PC-9 (cell line): ENCODE results near the gene PXT1. TPM values are rescaled to one million over a fixed set of nuclear protein-coding genes. Genes with fewer than 3 reads are reported as not detected.

Experiments
- BruUV-seq: library from RNA; stranded (reverse); fragments of 400-500 nt; replicated peaks from 2 replicates; lab custom pipeline; 2021; lab: Mats Ljungman, UMichigan
- CTCF ChIA-PET: fragments of 300-600 bp; sonication (Branson Sonifier 250); formaldehyde crosslinking; loops from one replicate; lab custom pipeline; 2022; ENCODE audit warnings: antibody characterized with exemption; lab: Charles Lee
- POLR2A ChIA-PET: fragments of 300-600 bp; sonication (Branson Sonifier 250); formaldehyde crosslinking; loops from one replicate; lab custom pipeline; 2022; ENCODE audit warnings: antibody characterized with exemption; ENCODE audit not compliant: unreplicated experiment; lab: Charles Lee
- DNase-seq, 2 experiments: peaks; one replicate each; pipeline versions ENCODE4 v3.0.0 to v3.0.0-alpha.2; 2015 to 2022; ENCODE audit warnings: mixed read lengths in 1 of 2
- H2AFZ ChIP-seq: fragments of 200-600 bp; sonication (generic); 2 replicates; pipeline ENCODE4 v1.8.1; 2017; ENCODE audit warnings: antibody characterized with exemption
- H3F3A ChIP-seq: fragments of 200-600 bp; sonication (generic); 2 replicates; pipeline ENCODE4 v1.8.1; 2017; ENCODE audit warnings: antibody characterized with exemption, mild to moderate bottlenecking, low read depth; ENCODE audit not compliant: insufficient read depth
- H3K27ac ChIP-seq: fragments of 200-600 bp; sonication (generic); 2 replicates; pipeline ENCODE4 v1.6.1; 2016; ENCODE audit warnings: mixed run types
- H3K27me3 ChIP-seq: fragments of 200-600 bp; sonication (generic); 2 replicates; pipeline ENCODE4 v1.6.1; 2016; ENCODE audit warnings: low read depth, mixed run types; ENCODE audit not compliant: insufficient read depth
- H3K36me3 ChIP-seq: fragments of 200-600 bp; sonication (generic); 2 replicates; pipeline ENCODE4 v1.6.1; 2016; ENCODE audit warnings: low read depth, mixed run types
- H3K4me1 ChIP-seq: fragments of 200-600 bp; sonication (generic); replicated peaks from 2 replicates; pipeline ENCODE4 v1.6.1; 2016; ENCODE audit warnings: mixed run types; ENCODE audit not compliant: insufficient read depth
- H3K4me2 ChIP-seq: fragments of 200-600 bp; sonication (generic); 2 replicates; pipeline ENCODE4 v1.6.1; 2017; ENCODE audit warnings: mixed run types
- H3K4me3 ChIP-seq: fragments of 200-600 bp; sonication (generic); 2 replicates; pipeline ENCODE4 v1.6.1; 2016; ENCODE audit warnings: mixed run types
- H3K79me2 ChIP-seq: fragments of 200-600 bp; sonication (generic); 2 replicates; pipeline ENCODE4 v1.6.1; 2017; ENCODE audit warnings: low read depth, mixed run types
- H3K9me2 ChIP-seq: fragments of 200-600 bp; sonication (generic); 2 replicates; pipeline ENCODE4 v1.8.1; 2017; ENCODE audit warnings: mild to moderate bottlenecking; ENCODE audit not compliant: insufficient read depth
- H3K9me3 ChIP-seq: fragments of 200-600 bp; sonication (generic); 2 replicates; pipeline ENCODE4 v1.8.1; 2016; ENCODE audit warnings: low read depth; ENCODE audit not compliant: insufficient read depth
- H4K20me1 ChIP-seq: fragments of 200-600 bp; sonication (generic); 2 replicates; pipeline ENCODE4 v1.8.1; 2017; ENCODE audit not compliant: insufficient read depth
- CTCF ChIP-seq: fragments of 200-600 bp; sonication (generic); conservative IDR thresholded peaks from 2 replicates; pipeline ENCODE4 v1.6.1; 2017; ENCODE audit warnings: mixed run types, antibody characterized with exemption, mild to moderate bottlenecking, moderate library complexity
- EZH2 ChIP-seq: fragments of 200-600 bp; sonication (generic); IDR thresholded peaks from 2 replicates; pipeline ENCODE4 v1.8.0; 2017; ENCODE audit warnings: antibody characterized with exemption, low read depth
- intact Hi-C: fragments of 100-400 bp; cut with micrococcal nuclease; formaldehyde crosslinking; loops from one replicate; pipeline ENCODE4 v1.10.0; 2022; ENCODE audit not compliant: unreplicated experiment
- total RNA-seq: library from RNA; stranded (reverse); gene quantifications from 2 replicates; pipeline ENCODE4 v1.2.3, GENCODE V29; 2021

Gene PXT1
- total RNA-seq, 1 experiment from 2014 or later, result not detected

GRCh38 chr6:36469946-36470345 lies 27.3 kb upstream of the PXT1 start:
- H4K20me1 ChIP-seq, result peaks cover 10% of the 10 kb centered on the region
- H3K9me2 ChIP-seq, result no peaks in the 10 kb centered on the region
- ChIA-PET POLR2A (interaction anchor here (0.5 kb wide), 2 partner anchors 9 to 349 kb away, joined by 4 to 16 read pairs; no protein-coding TSS in a partner anchor), CTCF (no interaction called here)
- H3K4me2 ChIP-seq, result no peak overlapping the region
- no peaks in the 10 kb centered on the region for H3K4me1 ChIP-seq
- TF ChIP-seq EZH2 (no peak), CTCF (no peak)
- no peak overlapping the region for H3K27ac ChIP-seq
- H3F3A ChIP-seq, result peaks cover 6% of the 10 kb centered on the region; the same call in 1 of the 2 replicates
- no peak overlapping the region for H3K4me3 ChIP-seq
- intact Hi-C loops, result no loop called here
- no peaks in the 10 kb centered on the region for H3K9me3 ChIP-seq
- peaks cover 46% of the 10 kb centered on the region for H3K79me2 ChIP-seq
- no peaks in the 10 kb centered on the region for H3K27me3 ChIP-seq
- DNase-seq, result no peak
- BruUV-seq, result no TSS peak
- H2AFZ ChIP-seq, result no peak overlapping the region
- peaks cover 5% of the 10 kb centered on the region; the same call in 1 of the 2 replicates for H3K36me3 ChIP-seq

DNA sequence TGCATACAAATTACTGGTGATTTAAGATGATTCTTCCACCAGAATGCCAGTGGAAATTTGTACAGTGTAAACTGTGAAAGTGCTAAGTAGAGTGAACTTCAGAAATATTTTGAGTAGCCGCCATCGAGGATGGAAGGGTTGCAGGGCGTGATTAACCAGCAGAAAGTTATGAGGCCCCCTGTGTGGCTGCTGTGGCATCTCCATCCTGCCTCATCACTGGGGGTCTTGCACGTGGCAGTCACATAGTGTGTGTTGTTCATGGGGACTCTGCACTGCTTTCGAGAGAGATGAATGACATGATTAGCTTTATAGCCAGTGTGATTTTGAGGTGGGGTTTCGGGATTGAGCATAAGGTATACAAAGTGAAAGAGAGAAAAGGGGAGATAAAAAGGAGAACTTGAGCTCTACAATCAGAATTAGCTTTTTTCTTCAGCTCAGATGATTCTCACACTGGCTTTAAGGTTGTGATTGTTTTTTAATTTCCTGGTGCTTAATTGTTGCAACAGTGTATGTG lies 26.6 kb upstream of the PXT1 start:
- no peak overlapping the region for H3K4me3 ChIP-seq
- no peaks in the 10 kb centered on the region for H3K9me2 ChIP-seq
- CTCF ChIA-PET, result no interaction called here
- H4K20me1 ChIP-seq, result peaks cover 10% of the 10 kb centered on the region
- H3K4me2 ChIP-seq, result no peak overlapping the region
- H3F3A ChIP-seq, result peaks cover 6% of the 10 kb centered on the region; the same call in 1 of the 2 replicates
- peaks cover 53% of the 10 kb centered on the region for H3K79me2 ChIP-seq
- no peak for DNase-seq
- H3K27ac ChIP-seq, result no peak overlapping the region
- H3K4me1 ChIP-seq, result no peaks in the 10 kb centered on the region
- H3K36me3 ChIP-seq, result peaks cover 5% of the 10 kb centered on the region; the same call in 1 of the 2 replicates
- POLR2A ChIA-PET, result interaction anchor here (0.5 kb wide), 1 partner anchor 348 kb away, joined by 4 read pairs; no protein-coding TSS in a partner anchor
- H3K9me3 ChIP-seq, result no peaks in the 10 kb centered on the region
- no peak for TF ChIP-seq CTCF
- TF ChIP-seq EZH2, result no peak
- H3K27me3 ChIP-seq, result no peaks in the 10 kb centered on the region
- no peak overlapping the region for H2AFZ ChIP-seq
- no TSS peak for BruUV-seq
- intact Hi-C loops, result no loop called here

DNA sequence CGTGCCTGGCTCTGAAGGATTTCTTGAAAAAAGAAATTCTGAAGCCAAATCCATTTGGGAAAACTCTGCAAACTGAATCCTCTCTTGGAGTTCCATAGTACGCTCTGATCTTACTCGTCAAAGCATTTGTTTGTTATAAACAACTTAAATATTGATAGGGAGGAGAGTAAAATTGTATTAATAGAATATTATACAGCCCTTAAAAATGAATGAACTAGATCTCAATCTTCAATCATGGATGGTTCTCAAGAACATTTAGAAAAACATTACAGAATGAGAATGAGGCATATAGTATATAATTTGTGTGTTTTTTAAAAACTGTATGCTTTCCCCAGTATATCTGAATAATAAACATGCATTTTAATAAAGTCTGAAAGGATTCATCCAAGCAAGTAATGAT lies 25.0 kb upstream of the PXT1 start:
- no peak for DNase-seq
- Histone ChIP-seq H3K4me2 (no peak overlapping the region), H4K20me1 (peaks cover 10% of the 10 kb centered on the region), H3K27me3 (no peaks in the 10 kb centered on the region), H3K36me3 (peaks cover 5% of the 10 kb centered on the region; the same call in 1 of the 2 replicates), H3K4me1 (no peaks in the 10 kb centered on the region), H3K79me2 (peaks cover 69% of the 10 kb centered on the region), H3K9me3 (no peaks in the 10 kb centered on the region), H3K9me2 (no peaks in the 10 kb centered on the region), H2AFZ (no peak overlapping the region), H3K4me3 (no peak overlapping the region), H3K27ac (no peak overlapping the region), H3F3A (peaks cover 13% of the 10 kb centered on the region; the same call in 1 of the 2 replicates)
- BruUV-seq, result no TSS peak
- ChIA-PET POLR2A (no interaction called here), CTCF (no interaction called here)
- TF ChIP-seq EZH2 (no peak), CTCF (no peak)
- intact Hi-C loops, result no loop called here
